ENCODE data around the gene SWAP70.
"Not testable (repeated sequence)": the region's sequence is repeated elsewhere in the genome, so short reads cannot be mapped to it uniquely, and the experiment has no call there.

The SWAP70 gene

DNA sequence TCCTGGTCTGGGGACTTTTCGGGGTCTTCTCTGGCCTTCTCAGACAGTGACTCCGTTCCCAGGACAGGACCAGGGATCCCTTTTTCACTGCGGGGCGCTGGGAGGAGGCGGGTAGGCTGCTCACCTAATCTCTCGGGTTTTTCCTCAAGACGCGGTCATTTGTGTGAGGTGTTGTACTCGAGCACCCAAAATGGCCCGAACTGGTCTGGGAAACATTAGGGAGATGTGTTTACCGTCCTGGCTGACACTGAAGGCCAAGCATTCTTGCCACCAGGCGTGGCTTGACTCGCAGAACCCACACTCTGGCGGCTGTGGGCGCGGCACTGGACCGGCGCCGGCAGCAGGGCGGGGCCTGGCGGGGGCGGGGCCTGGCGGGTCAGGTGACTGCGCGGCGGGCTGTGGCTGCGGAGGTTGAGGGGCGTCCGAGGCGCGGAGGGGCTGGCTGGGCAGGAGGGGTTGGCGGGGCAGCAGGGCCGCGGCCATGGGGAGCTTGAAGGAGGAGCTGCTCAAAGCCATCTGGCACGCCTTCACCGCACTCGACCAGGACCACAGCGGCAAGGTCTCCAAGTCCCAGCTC lies at the start of gene SWAP70:
Gene SWAP70 (plus strand): TSS at position 379 of the 577 bp plus-strand sequence. CDS start 103 bp downstream, at position 482.
- H3K36me3 Mint-ChIP-seq (ENCODE audit: low read depth), result peaks cover 8% of the 10 kb centered on the region
- H3K9me3 Mint-ChIP-seq, result peaks cover 15% of the 10 kb centered on the region
- peak within 1 kb of the TSS; percentile 84 for H3K4me3 Mint-ChIP-seq
- peak within 1 kb of the TSS; percentile 41 for H3K27ac Mint-ChIP-seq
- H3K27me3 Mint-ChIP-seq (ENCODE audit: low read depth), result peaks cover 32% of the 10 kb centered on the region
- H3K4me1 Mint-ChIP-seq (ENCODE audit: low read depth), result peaks cover 18% of the 10 kb centered on the region

DNA sequence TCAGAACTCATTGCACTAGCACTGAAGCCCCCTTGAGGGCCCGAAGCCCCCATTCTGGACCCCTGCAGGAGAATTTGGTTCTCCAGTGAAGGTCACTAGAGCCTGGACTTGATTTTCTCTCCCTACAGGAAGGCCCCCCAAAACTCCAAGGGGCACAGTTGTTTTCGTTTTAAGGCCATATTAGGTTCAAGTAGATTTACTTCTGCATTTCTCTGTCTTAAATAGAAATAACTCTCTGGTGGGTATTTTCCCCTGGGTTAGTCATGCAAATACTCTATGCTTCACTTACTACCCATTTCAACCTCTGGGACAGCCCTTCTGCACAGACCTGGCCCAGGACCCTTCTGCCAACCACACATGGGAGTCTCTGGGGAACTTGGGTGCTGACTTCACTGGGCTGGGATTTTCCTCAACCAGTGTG lies 48.8 kb upstream of the SWAP70 start:
- H3K36me3 Mint-ChIP-seq (ENCODE audit: low read depth), result no peaks in the 10 kb centered on the region
- H3K4me1 Mint-ChIP-seq (ENCODE audit: low read depth), result peaks cover 29% of the 10 kb centered on the region
- no peak overlapping the region for H3K27ac Mint-ChIP-seq
- no peaks in the 10 kb centered on the region for H3K9me3 Mint-ChIP-seq
- H3K4me3 Mint-ChIP-seq, result no peak overlapping the region
- no peaks in the 10 kb centered on the region for H3K27me3 Mint-ChIP-seq (ENCODE audit: low read depth)

DNA sequence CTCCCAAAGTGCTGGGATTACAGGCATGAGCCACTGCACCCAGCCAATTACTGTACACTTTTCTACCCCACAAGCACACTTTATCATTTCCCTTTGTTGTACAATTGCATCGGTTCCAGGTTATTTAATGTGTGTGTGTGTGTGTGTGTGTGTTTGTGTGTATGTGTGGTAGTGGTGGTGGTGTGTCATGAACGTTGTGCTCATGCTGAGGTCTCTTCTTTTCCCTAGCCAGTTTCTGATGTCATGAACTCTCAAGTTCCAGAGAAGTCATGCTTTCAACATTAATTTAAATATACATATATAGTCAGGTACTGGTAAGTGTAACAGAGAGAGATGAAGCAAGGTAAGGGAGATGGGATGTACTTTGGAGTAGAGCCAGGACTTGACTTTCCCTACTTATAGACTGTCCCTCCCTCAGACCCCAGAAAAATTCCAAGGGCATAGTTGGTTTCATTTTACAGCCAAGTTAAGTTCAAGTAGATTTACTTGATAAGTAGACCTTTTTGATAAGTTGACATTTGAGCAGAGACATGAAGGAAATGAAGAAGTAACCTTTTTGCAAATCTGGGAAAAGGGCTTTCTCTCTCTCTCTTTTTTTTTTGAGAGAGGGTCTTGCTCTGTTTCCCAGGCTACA lies 47.7 kb upstream of the SWAP70 start:
- H3K4me1 Mint-ChIP-seq (ENCODE audit: low read depth), result peaks cover 26% of the 10 kb centered on the region

DNA sequence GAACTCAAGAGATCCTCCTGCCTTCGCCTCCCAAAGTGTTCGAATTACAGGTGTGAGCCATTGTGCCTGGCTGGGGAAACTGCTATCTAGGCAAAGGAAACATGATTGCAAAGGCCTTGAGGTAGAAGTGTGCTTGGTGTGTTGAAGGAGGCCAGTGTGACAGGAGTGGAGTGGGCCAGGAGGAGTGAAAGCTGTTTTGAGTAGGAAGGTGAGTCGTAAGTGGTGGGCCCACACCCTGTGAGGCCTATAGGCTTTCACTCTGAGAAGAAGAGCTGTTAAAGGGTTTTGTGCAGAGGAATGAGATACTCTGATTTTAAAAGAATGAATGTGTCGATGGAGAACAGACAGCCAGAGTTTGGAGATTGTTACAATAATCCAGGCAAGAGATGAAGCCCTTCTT lies 47.0 kb upstream of the SWAP70 start:
- H3K27me3 Mint-ChIP-seq (ENCODE audit: low read depth), result no peaks in the 10 kb centered on the region
- no peaks in the 10 kb centered on the region for H3K36me3 Mint-ChIP-seq (ENCODE audit: low read depth)
- H3K4me1 Mint-ChIP-seq (ENCODE audit: low read depth), result peaks cover 24% of the 10 kb centered on the region
- H3K9me3 Mint-ChIP-seq, result no peaks in the 10 kb centered on the region
- H3K4me3 Mint-ChIP-seq, result no peak overlapping the region
- no peak overlapping the region for H3K27ac Mint-ChIP-seq

More for the DNA sequence above, 47.7 kb upstream of the SWAP70 start:
- Mint-ChIP-seq H3K9me3 (no peaks in the 10 kb centered on the region), H3K27ac (no peak overlapping the region), H3K27me3 (ENCODE audit: low read depth) (no peaks in the 10 kb centered on the region), H3K4me3 (no peak overlapping the region), H3K36me3 (ENCODE audit: low read depth) (no peaks in the 10 kb centered on the region)

DNA sequence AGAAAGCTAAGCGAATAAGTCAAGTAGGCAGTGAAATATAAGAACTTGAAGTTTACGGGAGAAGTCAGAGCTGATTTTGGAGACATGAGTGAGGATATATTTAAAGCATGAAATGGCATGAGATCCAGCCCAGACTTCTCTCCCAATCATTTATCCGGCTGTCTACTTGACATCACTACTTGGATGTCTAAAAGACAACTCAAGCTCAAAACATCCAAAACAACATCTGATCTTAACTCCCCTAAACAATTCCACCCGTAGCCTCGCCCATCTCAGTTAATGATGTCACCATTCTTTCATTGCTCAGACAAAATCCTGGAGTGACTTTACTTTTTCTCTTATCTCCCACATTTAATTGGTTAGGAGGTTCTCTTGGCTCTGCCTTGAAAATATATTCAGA lies 45.9 kb upstream of the SWAP70 start:
- no peak overlapping the region for H3K27ac Mint-ChIP-seq
- H3K9me3 Mint-ChIP-seq, result no peaks in the 10 kb centered on the region
- peaks cover 22% of the 10 kb centered on the region for H3K4me1 Mint-ChIP-seq (ENCODE audit: low read depth)
- no peaks in the 10 kb centered on the region for H3K36me3 Mint-ChIP-seq (ENCODE audit: low read depth)
- H3K27me3 Mint-ChIP-seq (ENCODE audit: low read depth), result no peaks in the 10 kb centered on the region
- H3K4me3 Mint-ChIP-seq, result no peak overlapping the region

DNA sequence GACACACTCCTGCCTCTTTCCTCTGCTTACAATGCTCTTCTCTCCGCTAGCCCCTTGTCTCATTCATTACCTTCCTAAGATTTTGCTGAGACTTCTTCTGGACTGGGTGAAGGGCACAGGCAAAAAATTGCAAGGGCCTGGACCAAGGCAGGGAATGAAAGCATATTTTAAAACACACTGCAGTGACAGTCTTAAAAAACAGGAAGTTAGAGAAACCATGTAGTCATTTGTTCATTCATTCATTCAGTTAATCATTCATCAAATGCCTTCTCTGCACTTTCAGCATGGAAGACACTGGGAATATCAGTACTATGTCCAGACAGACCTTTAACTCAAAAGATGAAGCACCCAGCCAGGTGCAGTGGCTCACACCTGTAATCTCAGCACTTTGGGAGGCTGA lies 44.9 kb upstream of the SWAP70 start:
- no peak overlapping the region for H3K4me3 Mint-ChIP-seq
- no peaks in the 10 kb centered on the region for H3K9me3 Mint-ChIP-seq
- no peak overlapping the region for H3K27ac Mint-ChIP-seq
- H3K27me3 Mint-ChIP-seq (ENCODE audit: low read depth), result peaks cover 1% of the 10 kb centered on the region
- no peaks in the 10 kb centered on the region for H3K36me3 Mint-ChIP-seq (ENCODE audit: low read depth)
- peaks cover 15% of the 10 kb centered on the region for H3K4me1 Mint-ChIP-seq (ENCODE audit: low read depth)

DNA sequence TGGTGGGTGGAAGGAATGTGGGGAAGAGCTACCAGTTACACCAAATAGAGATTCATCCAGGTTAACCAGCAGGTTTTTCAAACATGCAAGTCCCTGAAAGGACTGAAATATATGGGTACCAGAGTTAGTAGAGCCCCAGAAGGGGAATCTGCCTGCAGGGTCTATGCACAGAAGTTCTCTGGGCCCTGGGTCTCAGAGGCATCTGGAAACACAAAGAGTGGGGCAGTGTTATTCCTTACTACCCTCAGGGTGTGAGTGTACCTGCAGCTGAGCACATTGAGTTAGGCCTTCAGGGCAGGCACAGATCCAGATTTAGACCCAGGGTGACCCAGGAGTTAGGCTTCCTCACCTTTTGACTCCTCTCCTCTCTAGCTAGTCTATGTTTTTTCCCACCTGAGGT lies 43.9 kb upstream of the SWAP70 start:
- Mint-ChIP-seq H3K9me3 (no peaks in the 10 kb centered on the region), H3K4me3 (no peak overlapping the region), H3K36me3 (ENCODE audit: low read depth) (no peaks in the 10 kb centered on the region), H3K27ac (no peak overlapping the region), H3K4me1 (ENCODE audit: low read depth) (peaks cover 9% of the 10 kb centered on the region), H3K27me3 (ENCODE audit: low read depth) (peaks cover 6% of the 10 kb centered on the region)

DNA sequence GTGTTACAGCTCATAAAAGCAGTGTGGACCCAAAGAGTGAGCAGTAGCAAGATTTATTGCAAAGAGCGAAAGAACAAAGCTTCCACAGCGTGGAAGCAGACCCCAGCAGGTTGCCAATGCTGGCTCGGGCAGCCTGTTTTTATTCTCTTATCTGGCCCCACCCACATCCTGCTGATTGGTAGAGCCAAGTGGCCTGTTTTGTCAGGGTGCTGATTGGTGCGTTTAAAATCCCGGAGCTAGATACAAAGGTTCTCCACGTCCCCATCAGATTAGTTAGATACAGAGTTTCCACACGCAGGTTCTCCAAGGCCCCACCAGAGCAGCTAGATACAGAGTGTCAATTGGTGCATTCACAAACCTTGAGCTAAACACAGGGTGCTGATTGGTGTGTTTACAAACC lies 41.5 kb upstream of the SWAP70 start:
- not testable (repeated sequence) for H3K9me3 Mint-ChIP-seq; H3K27ac Mint-ChIP-seq; H3K36me3 Mint-ChIP-seq (ENCODE audit: low read depth); H3K4me3 Mint-ChIP-seq; H3K4me1 Mint-ChIP-seq (ENCODE audit: low read depth)
- H3K27me3 Mint-ChIP-seq (ENCODE audit: low read depth), result peaks cover 28% of the 10 kb centered on the region

DNA sequence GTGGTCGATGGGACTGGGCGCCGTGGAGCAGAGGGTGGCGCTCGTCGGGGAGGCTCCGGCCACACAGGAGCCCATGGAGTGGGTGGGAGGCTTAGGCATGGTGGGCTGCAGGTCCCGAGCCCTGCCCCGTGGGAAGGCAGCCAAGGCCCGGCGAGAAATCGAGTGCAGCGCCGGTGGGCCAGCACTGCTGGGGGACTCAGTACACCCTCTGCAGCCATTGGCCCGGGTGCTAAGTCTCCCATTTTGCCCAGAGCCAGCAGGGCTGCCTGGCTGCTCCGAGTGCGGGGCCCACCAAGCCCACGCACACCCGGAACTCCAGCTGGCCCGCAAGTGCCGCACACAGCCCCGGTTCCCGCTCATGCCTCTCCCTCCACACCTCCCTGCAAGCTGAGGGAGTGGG lies 40.8 kb upstream of the SWAP70 start:
- H3K27me3 Mint-ChIP-seq (ENCODE audit: low read depth), result peaks cover 30% of the 10 kb centered on the region
- not testable (repeated sequence) for H3K36me3 Mint-ChIP-seq (ENCODE audit: low read depth); H3K4me3 Mint-ChIP-seq; H3K4me1 Mint-ChIP-seq (ENCODE audit: low read depth); H3K27ac Mint-ChIP-seq; H3K9me3 Mint-ChIP-seq

DNA sequence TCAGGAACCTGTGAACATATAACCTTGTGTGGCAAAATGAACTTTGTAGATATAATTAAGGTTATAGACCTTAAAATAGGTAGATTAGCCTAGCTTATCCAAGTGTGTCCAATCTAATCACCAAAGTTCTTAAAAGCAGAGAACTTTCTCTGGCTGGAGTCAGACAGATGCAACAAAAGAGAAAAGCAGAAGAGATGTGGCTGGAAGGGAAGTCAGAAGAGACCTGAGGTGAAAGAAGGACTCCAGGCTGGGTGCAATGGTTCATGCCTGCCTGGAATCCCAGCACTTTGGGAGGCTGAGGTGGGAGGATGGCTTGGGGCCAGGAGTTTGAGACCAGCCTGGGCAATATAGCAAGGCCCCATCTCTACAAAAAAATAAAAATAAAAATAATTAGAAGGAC lies 39.4 kb upstream of the SWAP70 start:
- Mint-ChIP-seq H3K36me3 (ENCODE audit: low read depth) (no peaks in the 10 kb centered on the region), H3K4me1 (ENCODE audit: low read depth) (no peaks in the 10 kb centered on the region), H3K9me3 (no peaks in the 10 kb centered on the region), H3K27me3 (ENCODE audit: low read depth) (peaks cover 34% of the 10 kb centered on the region), H3K27ac (no peak overlapping the region), H3K4me3 (no peak overlapping the region)

DNA sequence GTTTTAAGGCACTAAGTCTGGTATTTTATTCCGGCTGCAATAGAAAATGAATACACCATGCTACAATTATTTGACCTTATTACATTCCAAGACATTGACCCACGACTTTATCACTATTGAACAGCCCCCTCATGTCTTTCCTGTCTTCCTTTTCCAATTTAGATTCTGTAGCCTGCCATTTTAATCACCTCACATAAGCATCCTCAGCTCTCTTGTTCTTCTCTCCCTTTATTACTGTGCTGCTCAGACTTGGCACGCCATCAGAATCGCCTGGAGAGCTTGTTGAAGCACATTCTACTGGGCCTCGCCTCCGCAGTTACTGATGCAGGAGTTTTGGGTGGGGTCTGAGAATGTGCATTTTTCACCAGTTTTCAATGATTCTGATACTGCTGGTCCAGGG lies 38.7 kb upstream of the SWAP70 start:
- no peak overlapping the region for H3K4me3 Mint-ChIP-seq
- H3K4me1 Mint-ChIP-seq (ENCODE audit: low read depth), result no peaks in the 10 kb centered on the region
- H3K27me3 Mint-ChIP-seq (ENCODE audit: low read depth), result peaks cover 34% of the 10 kb centered on the region
- no peaks in the 10 kb centered on the region for H3K36me3 Mint-ChIP-seq (ENCODE audit: low read depth)
- no peaks in the 10 kb centered on the region for H3K9me3 Mint-ChIP-seq
- H3K27ac Mint-ChIP-seq, result no peak overlapping the region

DNA sequence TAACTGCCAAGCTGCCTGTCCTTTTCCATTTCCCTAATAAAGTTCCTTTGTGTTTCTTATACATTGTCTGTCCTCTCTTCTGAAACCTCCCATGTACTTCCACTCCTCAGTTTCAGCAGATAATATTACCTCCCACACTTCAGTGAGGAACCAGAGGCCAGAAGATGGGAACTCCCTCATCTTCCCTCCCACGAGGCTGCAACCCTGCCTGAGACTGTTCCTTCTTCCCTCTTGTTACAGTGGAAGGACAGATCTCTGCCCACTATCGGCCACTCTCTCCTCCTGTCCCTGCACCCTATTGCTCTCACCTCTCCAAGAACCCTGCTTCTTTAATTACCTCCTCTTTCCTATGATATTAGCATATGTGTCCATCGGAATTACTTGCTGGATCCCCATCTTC lies 38.1 kb upstream of the SWAP70 start:
- H3K4me1 Mint-ChIP-seq (ENCODE audit: low read depth), result no peaks in the 10 kb centered on the region
- H3K27ac Mint-ChIP-seq, result no peak overlapping the region
- no peaks in the 10 kb centered on the region for H3K36me3 Mint-ChIP-seq (ENCODE audit: low read depth)
- H3K4me3 Mint-ChIP-seq, result no peak overlapping the region
- peaks cover 34% of the 10 kb centered on the region for H3K27me3 Mint-ChIP-seq (ENCODE audit: low read depth)
- no peaks in the 10 kb centered on the region for H3K9me3 Mint-ChIP-seq

DNA sequence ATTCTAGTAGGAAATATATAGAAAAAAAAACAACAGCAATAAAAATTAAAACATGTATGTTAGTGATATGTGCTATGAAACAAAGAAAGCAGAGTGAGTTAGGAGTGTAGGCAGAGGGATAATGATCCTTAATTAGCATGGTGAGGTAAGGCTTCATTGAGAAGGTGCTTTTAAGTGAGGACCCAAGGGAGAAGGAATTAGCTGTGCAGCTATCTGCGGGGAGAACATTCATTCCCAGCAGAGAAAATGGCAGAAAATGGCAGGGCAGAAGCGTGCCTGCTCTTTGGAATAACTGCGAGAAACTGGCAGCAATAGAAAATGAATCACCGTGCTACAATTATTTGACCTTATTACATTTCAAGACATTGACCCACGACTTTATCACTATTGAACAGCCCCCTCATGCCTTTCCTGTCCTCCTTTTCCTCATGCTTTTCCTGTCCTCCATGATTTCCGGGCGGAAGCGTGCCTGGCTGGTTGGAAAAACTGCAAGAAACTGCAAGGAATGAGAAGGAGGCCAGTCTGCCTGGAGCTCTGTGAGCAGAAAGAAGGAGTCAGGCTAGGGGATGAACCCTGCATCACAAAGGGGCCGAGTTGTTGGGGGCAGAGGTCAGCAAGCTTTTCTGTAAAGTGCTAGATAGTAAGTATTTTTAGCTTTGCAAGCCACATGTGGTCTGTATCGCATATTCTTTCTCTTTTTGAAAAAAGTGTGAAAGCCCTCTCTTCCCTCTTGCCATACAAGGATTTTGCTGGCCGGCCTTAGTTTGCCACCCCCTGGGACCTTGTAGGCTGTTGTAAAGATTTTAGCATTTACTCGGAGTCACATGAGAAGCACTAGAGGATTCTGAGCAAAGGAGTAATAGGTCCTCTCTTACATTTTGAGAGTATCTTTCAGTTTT lies 37.1 kb upstream of the SWAP70 start:
- Mint-ChIP-seq H3K4me1 (ENCODE audit: low read depth) (no peaks in the 10 kb centered on the region), H3K9me3 (no peaks in the 10 kb centered on the region), H3K27me3 (ENCODE audit: low read depth) (peaks cover 34% of the 10 kb centered on the region), H3K4me3 (no peak overlapping the region), H3K27ac (no peak overlapping the region), H3K36me3 (ENCODE audit: low read depth) (no peaks in the 10 kb centered on the region)

DNA sequence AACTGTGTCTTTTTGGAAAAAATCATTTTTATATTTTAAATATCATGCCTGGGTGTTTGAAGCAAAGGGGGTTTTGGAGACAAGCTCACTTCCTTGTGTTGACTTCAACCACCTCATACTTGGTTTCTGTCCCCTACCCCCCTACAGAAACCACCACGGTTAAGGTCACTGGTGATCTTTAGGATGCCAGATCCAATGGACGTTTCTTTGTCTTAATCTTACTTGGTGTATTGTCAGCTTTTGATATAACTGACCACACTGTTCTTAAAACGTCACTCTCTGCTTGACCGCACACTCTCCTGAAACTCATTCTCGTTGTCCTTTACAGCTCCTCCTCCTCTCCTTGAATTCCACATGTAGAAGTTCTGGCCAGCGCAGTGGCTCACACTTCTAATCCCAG lies 34.8 kb upstream of the SWAP70 start:
- no peak overlapping the region for H3K27ac Mint-ChIP-seq
- H3K4me1 Mint-ChIP-seq (ENCODE audit: low read depth), result no peaks in the 10 kb centered on the region
- H3K9me3 Mint-ChIP-seq, result no peaks in the 10 kb centered on the region
- H3K36me3 Mint-ChIP-seq (ENCODE audit: low read depth), result no peaks in the 10 kb centered on the region
- H3K4me3 Mint-ChIP-seq, result no peak overlapping the region
- peaks cover 33% of the 10 kb centered on the region for H3K27me3 Mint-ChIP-seq (ENCODE audit: low read depth)

DNA sequence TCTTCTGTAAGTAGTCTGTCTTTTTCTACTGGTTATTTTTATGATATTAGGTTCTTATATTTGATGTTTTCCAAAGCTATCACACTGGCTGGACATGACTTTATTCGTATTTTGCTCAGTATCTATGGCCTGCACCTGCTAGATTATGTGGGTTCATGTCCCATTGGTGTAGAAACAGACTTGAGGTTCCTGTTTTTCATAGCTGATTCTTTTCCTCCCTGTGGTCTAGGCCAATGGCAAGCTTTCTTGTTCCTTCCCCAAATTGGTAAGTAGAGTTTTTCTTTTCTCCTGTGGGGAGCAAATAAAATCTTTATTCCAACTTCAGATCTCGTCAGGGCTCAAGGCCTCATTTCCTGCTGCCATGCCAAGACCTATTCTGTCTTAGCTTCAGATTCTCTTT lies 30.2 kb upstream of the SWAP70 start:
- Mint-ChIP-seq H3K4me3 (no peak overlapping the region), H3K9me3 (no peaks in the 10 kb centered on the region), H3K27me3 (ENCODE audit: low read depth) (no peaks in the 10 kb centered on the region), H3K36me3 (ENCODE audit: low read depth) (no peaks in the 10 kb centered on the region), H3K27ac (no peak overlapping the region), H3K4me1 (ENCODE audit: low read depth) (no peaks in the 10 kb centered on the region)

All from T-helper 1 cell treated with Interleukin-12 subunit alpha and Interleukin-12 subunit beta and Interleukin-4 antibody, amounts not matched to agents 30 μg/mL and 1 μg/mL, for 36 hours (primary cell).